ENCODE data around the gene MSANTD1. TPM values are rescaled to one million over a fixed set of nuclear protein-coding genes. Genes with fewer than 3 reads are reported as not detected.

The MSANTD1 gene
- total and polyA plus RNA-seq, 3 donors from 2014 or later = 3.6 to 10.3 (median 10.1) TPM

DNA sequence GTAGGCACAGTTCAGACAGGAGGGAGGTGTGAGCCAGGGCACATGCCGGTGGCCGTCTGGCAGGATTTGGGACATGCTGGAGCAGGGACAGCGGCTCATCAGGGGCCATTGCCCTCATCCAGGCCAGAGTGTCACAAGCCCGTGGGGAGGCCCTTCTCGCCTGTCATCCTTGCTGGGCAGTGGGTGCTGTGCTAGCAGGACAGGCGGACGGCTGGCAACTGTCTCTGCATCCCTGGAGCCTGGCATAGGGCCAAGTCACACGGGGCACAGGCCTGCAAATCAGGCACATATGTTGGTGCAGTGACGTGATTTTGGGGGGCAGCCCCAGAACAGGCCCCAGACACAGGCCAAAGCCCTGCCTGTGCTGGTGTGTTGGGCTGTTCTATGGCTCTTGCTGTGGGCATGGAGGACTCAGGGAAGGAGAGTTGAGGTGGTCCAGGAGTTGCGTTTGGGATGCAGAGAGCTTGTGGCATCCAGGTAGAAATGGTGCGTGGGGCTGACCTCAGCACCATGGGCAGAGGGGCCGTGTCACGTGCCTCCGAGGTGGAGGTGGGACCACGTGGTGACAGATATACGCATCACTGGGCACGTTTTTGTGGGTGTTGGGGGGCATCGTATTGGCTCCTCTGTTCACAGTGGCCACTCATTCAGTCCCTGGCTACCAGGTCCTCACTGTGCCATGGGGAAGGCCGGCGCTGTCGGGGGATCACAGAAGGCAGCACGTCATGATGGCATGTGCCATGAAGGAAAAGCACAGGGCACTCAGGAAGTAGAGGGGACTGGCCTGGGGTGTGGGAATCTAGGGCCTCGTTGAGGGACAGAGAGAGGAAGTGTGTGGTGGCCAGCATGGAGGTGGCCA, 14.6 kb upstream of the MSANTD1 start:
- Histone ChIP-seq H3K36me3 (ENCODE audit: low read depth, missing control alignments) (no peaks in the 10 kb centered on the region), H3K27me3 (no peaks in the 10 kb centered on the region), H3K27ac (no peak overlapping the region), H3K9me3 (no peaks in the 10 kb centered on the region), H3K4me1 (no peaks in the 10 kb centered on the region), H3K4me3 (no peak overlapping the region)
- no peak for DNase-seq
- 92 to 95% methylated on average over 16 to 23 of the region's 23 CpGs for WGBS, 2 donors
- intact Hi-C loops (cut with DNase I; ENCODE audit: low total_unique reads) = no loop called here
- TF ChIP-seq POLR2A (IDR thresholded peaks at IDR 0.05) = no peak
- TF ChIP-seq, protein P1, sequence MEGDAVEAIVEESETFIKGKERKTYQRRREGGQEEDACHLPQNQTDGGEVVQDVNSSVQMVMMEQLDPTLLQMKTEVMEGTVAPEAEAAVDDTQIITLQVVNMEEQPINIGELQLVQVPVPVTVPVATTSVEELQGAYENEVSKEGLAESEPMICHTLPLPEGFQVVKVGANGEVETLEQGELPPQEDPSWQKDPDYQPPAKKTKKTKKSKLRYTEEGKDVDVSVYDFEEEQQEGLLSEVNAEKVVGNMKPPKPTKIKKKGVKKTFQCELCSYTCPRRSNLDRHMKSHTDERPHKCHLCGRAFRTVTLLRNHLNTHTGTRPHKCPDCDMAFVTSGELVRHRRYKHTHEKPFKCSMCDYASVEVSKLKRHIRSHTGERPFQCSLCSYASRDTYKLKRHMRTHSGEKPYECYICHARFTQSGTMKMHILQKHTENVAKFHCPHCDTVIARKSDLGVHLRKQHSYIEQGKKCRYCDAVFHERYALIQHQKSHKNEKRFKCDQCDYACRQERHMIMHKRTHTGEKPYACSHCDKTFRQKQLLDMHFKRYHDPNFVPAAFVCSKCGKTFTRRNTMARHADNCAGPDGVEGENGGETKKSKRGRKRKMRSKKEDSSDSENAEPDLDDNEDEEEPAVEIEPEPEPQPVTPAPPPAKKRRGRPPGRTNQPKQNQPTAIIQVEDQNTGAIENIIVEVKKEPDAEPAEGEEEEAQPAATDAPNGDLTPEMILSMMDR (IDR thresholded peaks at IDR 0.05) = no peak

- no peaks in the 10 kb centered on the region for H3K36me3 ChIP-seq (ENCODE audit: low read depth, missing control alignments)
Observed at GRCh38 chr4:3235030-3235345, 14.0 kb upstream of the MSANTD1 start.

DNA sequence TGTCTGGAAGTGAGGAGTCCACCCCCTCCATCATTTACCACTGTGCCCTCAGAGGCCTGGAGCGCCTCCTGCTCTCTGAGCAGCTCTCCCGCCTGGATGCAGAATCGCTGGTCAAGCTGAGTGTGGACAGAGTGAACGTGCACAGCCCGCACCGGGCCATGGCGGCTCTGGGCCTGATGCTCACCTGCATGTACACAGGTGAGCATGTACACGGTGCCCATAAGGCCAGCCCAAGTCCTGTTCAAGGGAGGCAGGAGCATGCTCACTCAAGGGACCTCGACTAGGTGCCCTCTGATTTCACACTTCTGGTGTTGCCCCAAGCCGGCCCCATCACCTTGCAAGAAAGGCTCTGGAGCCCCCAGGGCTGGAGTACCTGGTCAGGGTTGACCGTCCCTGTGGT, 13.4 kb upstream of the MSANTD1 start:
- 97 to 100% methylated on average over 1 to 11 of the region's 11 CpGs for WGBS, 2 donors

More at GRCh38 chr4:3235030-3235345, 14.0 kb upstream of the MSANTD1 start:
- DNase-seq = no peak
- no peaks in the 10 kb centered on the region for H3K27me3 ChIP-seq
- H3K4me1 ChIP-seq = no peaks in the 10 kb centered on the region
- H3K27ac ChIP-seq = no peak overlapping the region
- H3K9me3 ChIP-seq = no peaks in the 10 kb centered on the region
- TF ChIP-seq, protein P1 (IDR thresholded peaks at IDR 0.05) = no peak
- no peak for TF ChIP-seq POLR2A (IDR thresholded peaks at IDR 0.05)
- WGBS, 2 donors = 91 to 93% methylated on average over 14 of the region's 14 CpGs
- no peak overlapping the region for H3K4me3 ChIP-seq
- intact Hi-C loops (cut with DNase I; ENCODE audit: low total_unique reads) = no loop called here

GRCh38 chr4:3236326-3236878, 12.6 kb upstream of the MSANTD1 start:
- no peak overlapping the region for H3K27ac ChIP-seq
- H3K4me3 ChIP-seq = no peak overlapping the region
- intact Hi-C loops (cut with DNase I; ENCODE audit: low total_unique reads) = no loop called here
- no peaks in the 10 kb centered on the region for H3K36me3 ChIP-seq (ENCODE audit: low read depth, missing control alignments)
- no peaks in the 10 kb centered on the region for H3K4me1 ChIP-seq
- no peaks in the 10 kb centered on the region for H3K27me3 ChIP-seq
- H3K9me3 ChIP-seq = no peaks in the 10 kb centered on the region
- TF ChIP-seq POLR2A (IDR thresholded peaks at IDR 0.05) = no peak
- TF ChIP-seq, protein P1 (IDR thresholded peaks at IDR 0.05) = no peak
- 90 to 92% methylated on average over 2 to 9 of the region's 9 CpGs for WGBS, 2 donors
- DNase-seq = no peak

More for the DNA sequence above, 13.4 kb upstream of the MSANTD1 start:
- H3K36me3 ChIP-seq (ENCODE audit: low read depth, missing control alignments) = no peaks in the 10 kb centered on the region
- TF ChIP-seq POLR2A (IDR thresholded peaks at IDR 0.05) = no peak
- TF ChIP-seq, protein P1 (IDR thresholded peaks at IDR 0.05) = no peak
- no peak overlapping the region for H3K27ac ChIP-seq
- intact Hi-C loops (cut with DNase I; ENCODE audit: low total_unique reads) = no loop called here
- DNase-seq = no peak
- H3K9me3 ChIP-seq = no peaks in the 10 kb centered on the region
- no peak overlapping the region for H3K4me3 ChIP-seq
- H3K27me3 ChIP-seq = no peaks in the 10 kb centered on the region
- no peaks in the 10 kb centered on the region for H3K4me1 ChIP-seq
